Measurements from ENCODE around the gene OR8B2.

Gene OR8B2

GRCh38 chr11:124340142-124340447 is 44.2 kb downstream of the OR8B2 start:
- no peaks in the 10 kb centered on the region for H3K4me1 ChIP-seq (ENCODE audit: insufficient read depth, low read length, poor library complexity, severe bottlenecking)
- no peak overlapping the region for H3K4me2 ChIP-seq (ENCODE audit: low read depth, low read length, poor library complexity, severe bottlenecking)
- H3K4me3 ChIP-seq (ENCODE audit: low read length, poor library complexity, severe bottlenecking): no peak overlapping the region
- no peak overlapping the region for H3K9ac ChIP-seq (ENCODE audit: low read depth, low read length, poor library complexity, severe bottlenecking)
- H3K9me2 ChIP-seq (replicated peaks; ENCODE audit: low read depth, low read length): no peaks in the 10 kb centered on the region
- no peak overlapping the region for H2AFZ ChIP-seq (ENCODE audit: low read length)
- H3F3A ChIP-seq (ENCODE audit: low read depth): no peaks in the 10 kb centered on the region
- no peak for TF ChIP-seq EZH2phosphoT487 (IDR thresholded peaks at IDR 0.05; ENCODE audit: borderline replicate concordance)
- no peak for TF ChIP-seq CTCF (conservative IDR thresholded peaks at IDR 0.05; ENCODE audit: low read length)
- no peaks in the 10 kb centered on the region for H3K36me3 ChIP-seq (ENCODE audit: insufficient read depth, low read length)
- H4K20me1 ChIP-seq (ENCODE audit: insufficient read depth, low read length, poor library complexity, severe bottlenecking): no peaks in the 10 kb centered on the region
- H3K79me2 ChIP-seq (ENCODE audit: insufficient read depth, low read length): no peaks in the 10 kb centered on the region
- no peaks in the 10 kb centered on the region for H3K27me3 ChIP-seq (ENCODE audit: insufficient read depth, low read length, poor library complexity, severe bottlenecking)
- no peaks in the 10 kb centered on the region for H3K9me3 ChIP-seq (ENCODE audit: insufficient read depth, low read depth, low read length)

- no peaks in the 10 kb centered on the region for H3K79me2 ChIP-seq (ENCODE audit: insufficient read depth, low read length)
- no peaks in the 10 kb centered on the region for H3K9me2 ChIP-seq (replicated peaks; ENCODE audit: low read depth, low read length)
- H3K36me3 ChIP-seq (ENCODE audit: insufficient read depth, low read length): no peaks in the 10 kb centered on the region
- H3F3A ChIP-seq (ENCODE audit: low read depth): no peaks in the 10 kb centered on the region
- no peak overlapping the region for H2AFZ ChIP-seq (ENCODE audit: low read length)
- H3K4me3 ChIP-seq (ENCODE audit: low read length, poor library complexity, severe bottlenecking): no peak overlapping the region
- no peak overlapping the region for H3K9ac ChIP-seq (ENCODE audit: low read depth, low read length, poor library complexity, severe bottlenecking)
- no peaks in the 10 kb centered on the region for H3K27me3 ChIP-seq (ENCODE audit: insufficient read depth, low read length, poor library complexity, severe bottlenecking)
- TF ChIP-seq EZH2phosphoT487 (IDR thresholded peaks at IDR 0.05; ENCODE audit: borderline replicate concordance): no peak
- no peak for TF ChIP-seq CTCF (conservative IDR thresholded peaks at IDR 0.05; ENCODE audit: low read length)
- H3K9me3 ChIP-seq (ENCODE audit: insufficient read depth, low read depth, low read length): no peaks in the 10 kb centered on the region
- H3K4me2 ChIP-seq (ENCODE audit: low read depth, low read length, poor library complexity, severe bottlenecking): no peak overlapping the region
- no peaks in the 10 kb centered on the region for H3K4me1 ChIP-seq (ENCODE audit: insufficient read depth, low read length, poor library complexity, severe bottlenecking)
- H4K20me1 ChIP-seq (ENCODE audit: insufficient read depth, low read length, poor library complexity, severe bottlenecking): no peaks in the 10 kb centered on the region
These were observed 44.7 kb downstream of the OR8B2 start for GRCh38 chr11:124339396-124340141.

All from Loucy (cell line).